Measurements from ENCODE around the gene MED12.
A peak's percentile ranks its signal among the peaks of the same experiment; 100 is the strongest.
"Not testable (repeated sequence)": the region's sequence is repeated elsewhere in the genome, so short reads cannot be mapped to it uniquely, and the experiment has no call there.

The MED12 gene

GRCh38 chrX:71177327-71177726 is 58.9 kb downstream of the MED12 start:
- Histone ChIP-seq H3K27ac (no peak overlapping the region), H3K36me3 (no peaks in the 10 kb centered on the region), H3K9me3 (no peaks in the 10 kb centered on the region), H3K4me1 (peaks cover 0 to 6% (median 0%) of the 10 kb centered on the region in 4 donors), H3K27me3 (no peaks in the 10 kb centered on the region), H3K4me3 (no peak overlapping the region)
- no peak for TF ChIP-seq CTCF (IDR thresholded peaks at IDR 0.05)
- intact Hi-C loops (cut with DNase I; ENCODE audit: low total_unique reads) = loop anchor here (5.0 to 10.0 kb wide), 3 partner anchors 83 to 405 kb away; partner anchors contain the start of gene FOXO4
- no peak for DNase-seq

GRCh38 chrX:71178908-71179307 is 60.5 kb downstream of the MED12 start:
- intact Hi-C loops (cut with DNase I; ENCODE audit: low total_unique reads) = loop anchor here (5.0 to 10.0 kb wide), 3 partner anchors 84 to 407 kb away; partner anchors contain the start of gene FOXO4
- no peaks in the 10 kb centered on the region for H3K36me3 ChIP-seq

GRCh38 chrX:71180579-71181265 is 62.3 kb downstream of the MED12 start:
- H3K27me3 ChIP-seq; H3K9me3 ChIP-seq; H3K4me3 ChIP-seq; DNase-seq; H3K36me3 ChIP-seq; intact Hi-C loops (cut with DNase I; ENCODE audit: low total_unique reads): not testable (repeated sequence)
- peak overlapping the region in 1 of 2 donors; percentile 90 for H3K27ac ChIP-seq
- H3K4me1 ChIP-seq = peaks cover 0 to 13% (median 2%) of the 10 kb centered on the region in 4 donors

More at GRCh38 chrX:71178908-71179307, 60.5 kb downstream of the MED12 start:
- DNase-seq = peak; percentile 31 to 72
- peak; percentile 53 to 68 for TF ChIP-seq CTCF (IDR thresholded peaks at IDR 0.05)
- no peak overlapping the region for H3K4me3 ChIP-seq
- no peaks in the 10 kb centered on the region for H3K9me3 ChIP-seq
- H3K27me3 ChIP-seq = no peaks in the 10 kb centered on the region
- no peak overlapping the region for H3K27ac ChIP-seq
- H3K4me1 ChIP-seq = peaks cover 0 to 13% (median 2%) of the 10 kb centered on the region in 4 donors

GRCh38 chrX:71181558-71181909 is 63.1 kb downstream of the MED12 start:
- peaks cover 0 to 13% (median 2%) of the 10 kb centered on the region in 4 donors for H3K4me1 ChIP-seq
- peak overlapping the region; percentile 88 to 90 for H3K27ac ChIP-seq
- TF ChIP-seq CTCF (IDR thresholded peaks at IDR 0.05) = no peak
- DNase-seq = no peak
- peak overlapping the region; percentile 54 to 58 for H3K4me3 ChIP-seq
- no peaks in the 10 kb centered on the region for H3K27me3 ChIP-seq
- intact Hi-C loops (cut with DNase I; ENCODE audit: low total_unique reads) = no loop called here
- H3K9me3 ChIP-seq = no peaks in the 10 kb centered on the region
- H3K36me3 ChIP-seq = no peaks in the 10 kb centered on the region

- H3K27me3 ChIP-seq = no peaks in the 10 kb centered on the region
Measured at GRCh38 chrX:71181910-71182799, 63.8 kb downstream of the MED12 start.

More at GRCh38 chrX:71181910-71182799, 63.8 kb downstream of the MED12 start:
- DNase-seq = peak; percentile 82 to 93
- intact Hi-C loops (cut with DNase I; ENCODE audit: low total_unique reads) = no loop called here
- TF ChIP-seq CTCF (IDR thresholded peaks at IDR 0.05) = no peak
- H3K4me3 ChIP-seq = peak overlapping the region; percentile 54 to 58
- H3K9me3 ChIP-seq = no peaks in the 10 kb centered on the region
- no peaks in the 10 kb centered on the region for H3K36me3 ChIP-seq
- H3K4me1 ChIP-seq = peaks cover 0 to 13% (median 2%) of the 10 kb centered on the region in 4 donors
- peak overlapping the region; percentile 88 to 90 for H3K27ac ChIP-seq
